Endothelial cell of umbilical vein (primary cell): ENCODE data around the gene GNG2. TPM values are rescaled to one million over a fixed set of nuclear protein-coding genes. Genes with fewer than 3 reads are reported as not detected.

Experiments
- BruUV-seq: library from RNA; stranded (reverse); fragments of 400-500 nt; replicated peaks from 2 replicates; lab custom pipeline; 2021; lab: Mats Ljungman, UMichigan
- CTCF ChIA-PET: fragments of 300-600, 350-600 bp; sonication (Branson Sonifier 250); formaldehyde crosslinking; loops from one replicate; lab custom pipeline; 2021; ENCODE audit warnings: antibody characterized with exemption, inconsistent platforms; lab: Charles Lee
- POLR2A ChIA-PET: fragments of 300-600, 350-600 bp; sonication (Branson Sonifier 250); formaldehyde crosslinking; loops from one replicate; lab custom pipeline; 2021; ENCODE audit warnings: antibody characterized with exemption, inconsistent platforms; lab: Charles Lee
- DNase-seq: peaks from one replicate; pipeline ENCODE4 v3.0.0-alpha.2; 2011; ENCODE audit warnings: low read depth, low spot score
- FAIRE-seq: peaks from 2 replicates; lab custom pipeline; 2011; peaks lifted over from hg19 to GRCh38; lab: Jason Lieb, UNC
- H2AFZ ChIP-seq: 2 replicates; pipeline ENCODE4 v1.6.0; 2012; ENCODE audit warnings: low read depth, low read length, control low read depth, inconsistent platforms
- H3K27ac ChIP-seq: 2 replicates; pipeline ENCODE4 v1.5.1; 2011; ENCODE audit warnings: low read depth, mild to moderate bottlenecking, control low read depth, low read length, moderate library complexity; ENCODE audit not compliant: insufficient read depth
- H3K27me3 ChIP-seq, 2 experiments: 2 replicates each; pipeline versions ENCODE4 v1.6.0 to v1.6.1; 2011; ENCODE audit warnings: low read length in 2 of 2, mixed read lengths in 1 of 2; ENCODE audit not compliant: control insufficient read depth in 2 of 2, insufficient read depth in 2 of 2
- H3K36me3 ChIP-seq, 2 experiments: 2 replicates in 1 of 2; 3 replicates in 1 of 2; pipeline ENCODE4 v1.5.1; 2011; ENCODE audit warnings: low read length in 2 of 2, mild to moderate bottlenecking in 1 of 2, moderate library complexity in 1 of 2; ENCODE audit not compliant: control insufficient read depth in 2 of 2, insufficient read depth in 2 of 2; ENCODE audit errors: extremely low read depth in 1 of 2
- H3K4me1 ChIP-seq: 3 replicates; pipeline ENCODE4 v1.5.1; 2011; ENCODE audit warnings: mild to moderate bottlenecking, low read length; ENCODE audit not compliant: control insufficient read depth, insufficient read depth; ENCODE audit errors: extremely low read depth
- H3K4me2 ChIP-seq: 2 replicates; pipeline ENCODE4 v1.6.1; 2011; ENCODE audit warnings: low read length, control low read depth, mixed read lengths; ENCODE audit not compliant: insufficient read depth
- H3K4me3 ChIP-seq, 3 experiments: fragments of 200-600 bp in 1 of 3; sonication (generic), shearing (Covaris generic) in 1 of 3; replicated peaks in 1 of 3; 2 replicates each; pipeline ENCODE4 v1.5.1; 2011 to 2016; ENCODE audit warnings: control low read depth in 3 of 3, low read length in 3 of 3, mild to moderate bottlenecking in 2 of 3, inconsistent platforms in 1 of 3, low read depth in 1 of 3, moderate library complexity in 1 of 3; ENCODE audit not compliant: insufficient read depth in 1 of 3
- H3K79me2 ChIP-seq: 2 replicates; pipeline ENCODE4 v1.6.0; 2012; ENCODE audit warnings: low read length, inconsistent platforms; ENCODE audit not compliant: control insufficient read depth, insufficient read depth
- H3K9ac ChIP-seq: replicated peaks from 2 replicates; pipeline ENCODE3; 2011; ENCODE audit warnings: low read length, control low read depth; ENCODE audit not compliant: insufficient read depth; ENCODE audit errors: extremely low read depth
- H3K9me1 ChIP-seq: replicated peaks from 3 replicates; pipeline ENCODE4 v1.6.0; 2011; ENCODE audit warnings: mild to moderate bottlenecking, low read length; ENCODE audit not compliant: control insufficient read depth, insufficient read depth; ENCODE audit errors: extremely low read depth
- H3K9me3 ChIP-seq: replicated peaks from 2 replicates; pipeline ENCODE4 v1.5.1; 2012; ENCODE audit warnings: low read length, inconsistent platforms; ENCODE audit not compliant: control insufficient read depth, insufficient read depth
- H4K20me1 ChIP-seq: replicated peaks from 2 replicates; pipeline ENCODE3; 2011; ENCODE audit warnings: mild to moderate bottlenecking, low read length; ENCODE audit not compliant: control insufficient read depth, insufficient read depth; ENCODE audit errors: extremely low read depth
- EZH2 ChIP-seq: IDR thresholded peaks from 2 replicates; pipeline ENCODE4 v1.6.1; 2012; ENCODE audit warnings: borderline replicate concordance, low read depth, mild to moderate bottlenecking, moderate library complexity, low read length, inconsistent platforms; ENCODE audit not compliant: severe bottlenecking
- FOS ChIP-seq: IDR thresholded peaks from 2 replicates; pipeline ENCODE4 v1.6.1; 2011; ENCODE audit warnings: mild to moderate bottlenecking, low read length, moderate library complexity, borderline replicate concordance; ENCODE audit not compliant: insufficient read depth
- GATA2 ChIP-seq: IDR thresholded peaks from 2 replicates; pipeline ENCODE4 v1.7.0; 2011; ENCODE audit warnings: low read depth, mild to moderate bottlenecking, moderate library complexity, mixed read lengths, low read length; ENCODE audit not compliant: insufficient read length, insufficient read depth
- JUN ChIP-seq: IDR thresholded peaks from 2 replicates; pipeline ENCODE4 v1.6.1; 2011; ENCODE audit warnings: borderline replicate concordance, low read depth; ENCODE audit not compliant: insufficient read length, insufficient read depth
- MYC ChIP-seq: IDR thresholded peaks from one replicate; pipeline ENCODE4 v1.6.1; 2011; ENCODE audit warnings: mild to moderate bottlenecking, low read depth, low read length
- POLR2A ChIP-seq: IDR thresholded peaks from 2 replicates; pipeline ENCODE4 v1.6.1; 2012; ENCODE audit warnings: low read depth, mild to moderate bottlenecking, control low read depth, low read length
- POLR2AphosphoS5 ChIP-seq: IDR thresholded peaks from 2 replicates; pipeline ENCODE4 v1.6.1; 2012; ENCODE audit warnings: low read depth, mild to moderate bottlenecking, control low read depth, low read length, moderate library complexity; ENCODE audit not compliant: insufficient read depth
- dilution Hi-C: fragments of 300-500 bp; cut with MboI; formaldehyde crosslinking; loops from one replicate; pipeline ENCODE4 v1.15.0; 2019; ENCODE audit warnings: low sequenced_read_pairs; ENCODE audit not compliant: extremely low pct_ligation_motif_present
- intact Hi-C: fragments of 100-400 bp; cut with micrococcal nuclease; formaldehyde crosslinking; loops from one replicate; pipeline ENCODE4 v1.10.0; 2022
- polyA plus RNA-seq, 4 experiments: library from polyadenylated mRNA; depleted of rRNA in 3 of 4; stranded (reverse) in 3 of 4; unstranded in 1 of 4; fragments of >200 nt; gene quantifications; 2 replicates each; pipeline versions ENCODE4 v1.2.1 to v1.2.3, GENCODE V29; 2011 to 2012; ENCODE audit warnings: missing spikeins in 1 of 4
- total RNA-seq: library from RNA; stranded (reverse); gene quantifications from 2 replicates; pipeline ENCODE4 v1.2.3, GENCODE V29; 2021
- TF ChIP-seq, protein P1 (sequence below), 2 donors: IDR thresholded peaks; 1 replicate in 1 of 2; 2 replicates in 1 of 2; pipeline ENCODE4 v1.5.1; 2011; ENCODE audit warnings: low read length in 2 of 2, mild to moderate bottlenecking in 2 of 2, moderate library complexity in 2 of 2, control low read depth in 1 of 2, inconsistent platforms in 1 of 2, low read depth in 1 of 2; ENCODE audit not compliant: insufficient read depth in 1 of 2; ENCODE audit errors: extremely low read depth in 1 of 2
- TF ChIP-seq, protein P2 (sequence below): IDR thresholded peaks from 2 replicates; pipeline ENCODE4 v1.6.1; 2011; ENCODE audit not compliant: insufficient read depth, insufficient read length

The GNG2 gene
- total and polyA plus RNA-seq, 2 donors (not counting 3 experiments of a cell fraction or from before 2014, with no cell fraction given), result not detected

DNA sequence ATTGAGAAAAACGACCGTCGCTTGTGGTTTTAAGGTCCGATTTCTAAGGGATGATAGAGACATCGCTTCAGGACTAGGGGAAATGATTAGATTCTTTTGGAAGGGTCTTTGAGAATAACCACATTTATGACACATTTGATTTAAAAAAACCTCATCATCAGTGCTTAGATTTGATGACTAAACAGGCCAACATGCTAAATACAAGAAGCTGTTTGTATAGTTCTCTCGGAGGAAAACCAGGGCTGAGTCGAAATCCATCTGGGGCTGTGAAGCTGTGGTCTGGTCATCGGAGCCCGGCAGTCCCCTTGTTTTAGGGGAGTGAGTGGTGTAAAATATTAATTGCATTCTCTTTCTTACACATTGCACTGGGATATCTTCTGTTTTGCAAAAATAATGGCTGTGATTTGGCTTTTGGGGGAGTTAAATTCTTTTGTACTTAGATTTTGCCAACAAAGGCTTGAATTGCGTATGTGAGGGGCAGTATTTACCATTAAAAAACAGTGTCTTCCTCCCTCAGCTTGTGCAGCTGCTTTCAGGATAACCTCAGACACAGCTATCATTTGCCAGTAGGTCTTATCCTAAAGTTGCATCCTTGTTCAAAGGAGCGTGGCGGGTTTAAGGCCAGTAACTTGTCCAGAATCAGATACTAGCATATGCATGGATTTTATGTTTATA lies 550 bp downstream of the GNG2 start:
- H3K27me3 ChIP-seq, result peaks cover 38 to 63% of the 10 kb centered on the region in 2 experiments
- peak; percentile 51 for TF ChIP-seq EZH2
- TF ChIP-seq, protein P1, sequence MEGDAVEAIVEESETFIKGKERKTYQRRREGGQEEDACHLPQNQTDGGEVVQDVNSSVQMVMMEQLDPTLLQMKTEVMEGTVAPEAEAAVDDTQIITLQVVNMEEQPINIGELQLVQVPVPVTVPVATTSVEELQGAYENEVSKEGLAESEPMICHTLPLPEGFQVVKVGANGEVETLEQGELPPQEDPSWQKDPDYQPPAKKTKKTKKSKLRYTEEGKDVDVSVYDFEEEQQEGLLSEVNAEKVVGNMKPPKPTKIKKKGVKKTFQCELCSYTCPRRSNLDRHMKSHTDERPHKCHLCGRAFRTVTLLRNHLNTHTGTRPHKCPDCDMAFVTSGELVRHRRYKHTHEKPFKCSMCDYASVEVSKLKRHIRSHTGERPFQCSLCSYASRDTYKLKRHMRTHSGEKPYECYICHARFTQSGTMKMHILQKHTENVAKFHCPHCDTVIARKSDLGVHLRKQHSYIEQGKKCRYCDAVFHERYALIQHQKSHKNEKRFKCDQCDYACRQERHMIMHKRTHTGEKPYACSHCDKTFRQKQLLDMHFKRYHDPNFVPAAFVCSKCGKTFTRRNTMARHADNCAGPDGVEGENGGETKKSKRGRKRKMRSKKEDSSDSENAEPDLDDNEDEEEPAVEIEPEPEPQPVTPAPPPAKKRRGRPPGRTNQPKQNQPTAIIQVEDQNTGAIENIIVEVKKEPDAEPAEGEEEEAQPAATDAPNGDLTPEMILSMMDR (IDR thresholded peaks at IDR 0.05; ENCODE audit: extremely low read depth in 1 of 2, insufficient read depth in 1 of 2, low read depth in 1 of 2, low read length in 2 of 2), result no peak
- DNase-seq, result no peak
- no peaks in the 10 kb centered on the region for H3K36me3 ChIP-seq
- peak overlapping the region in 1 of 3 experiments; percentile 42 for H3K4me3 ChIP-seq
- H3K4me1 ChIP-seq, result peaks cover 9% of the 10 kb centered on the region
- H3K9me1 ChIP-seq, result no peaks in the 10 kb centered on the region
- intact Hi-C loops, result no loop called here
- BruUV-seq, result no TSS peak
- peak overlapping the region; percentile 24 for H2AFZ ChIP-seq
- ChIA-PET POLR2A (no interaction called here), CTCF (interaction anchor here (1.2 to 1.8 kb wide), 3 partner anchors 12 to 118 kb away, joined by 3 to 9 read pairs (median 3); no protein-coding TSS in a partner anchor)
- no peaks in the 10 kb centered on the region for H3K79me2 ChIP-seq
- H4K20me1 ChIP-seq, result no peaks in the 10 kb centered on the region
- dilution Hi-C loops, result no loop called here
- H3K9me3 ChIP-seq, result no peaks in the 10 kb centered on the region
- H3K27ac ChIP-seq, result no peak overlapping the region
- FAIRE-seq, result peak; percentile 33
- peak overlapping the region; percentile 80 for H3K4me2 ChIP-seq
- no peak overlapping the region for H3K9ac ChIP-seq

DNA sequence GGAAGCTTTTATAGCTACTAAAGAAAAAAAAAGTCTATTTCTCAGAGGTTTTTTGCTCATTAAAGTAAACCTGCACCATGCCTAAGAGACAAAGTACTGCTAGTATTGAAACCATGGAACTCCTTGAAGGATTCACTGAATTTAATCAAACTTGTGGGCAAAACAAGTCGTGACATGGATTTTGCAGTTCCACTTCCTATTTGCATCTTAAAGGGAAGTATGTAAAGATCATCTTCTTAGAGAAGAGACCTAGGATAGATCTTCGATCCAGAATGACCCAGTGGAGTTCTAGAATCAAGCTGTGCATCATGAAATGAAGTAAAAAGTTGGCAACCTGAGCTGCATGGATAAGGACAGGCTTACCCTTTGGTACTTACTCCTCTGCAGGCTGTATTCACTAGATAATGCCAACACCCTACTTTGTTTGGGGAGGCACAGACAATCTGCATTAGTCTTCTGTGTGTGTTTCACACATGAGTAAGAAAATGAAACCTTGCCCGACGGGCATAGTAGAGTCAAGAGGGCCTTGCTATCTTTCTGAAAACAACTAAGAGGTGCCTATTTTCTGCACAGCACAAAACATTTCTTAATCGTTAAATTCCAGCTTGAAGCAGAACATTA lies 1.9 kb downstream of the GNG2 start:
- Histone ChIP-seq H3K9me3 (no peaks in the 10 kb centered on the region), H3K27me3 (peaks cover 35 to 70% of the 10 kb centered on the region in 2 experiments), H3K4me1 (peaks cover 9% of the 10 kb centered on the region), H3K36me3 (no peaks in the 10 kb centered on the region), H3K4me2 (no peak overlapping the region), H2AFZ (no peak overlapping the region), H4K20me1 (no peaks in the 10 kb centered on the region), H3K79me2 (no peaks in the 10 kb centered on the region), H3K4me3 (no peak overlapping the region), H3K9me1 (no peaks in the 10 kb centered on the region), H3K9ac (no peak overlapping the region), H3K27ac (no peak overlapping the region)
- intact Hi-C loops (no loop called here), dilution Hi-C loops (no loop called here)
- BruUV-seq, result no TSS peak
- DNase-seq, result no peak
- no peak for FAIRE-seq
- no peak for TF ChIP-seq POLR2AphosphoS5
- TF ChIP-seq, protein P2, sequence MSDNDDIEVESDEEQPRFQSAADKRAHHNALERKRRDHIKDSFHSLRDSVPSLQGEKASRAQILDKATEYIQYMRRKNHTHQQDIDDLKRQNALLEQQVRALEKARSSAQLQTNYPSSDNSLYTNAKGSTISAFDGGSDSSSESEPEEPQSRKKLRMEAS, result no peak
- TF ChIP-seq, protein P1 (IDR thresholded peaks at IDR 0.05; ENCODE audit: extremely low read depth in 1 of 2, insufficient read depth in 1 of 2, low read depth in 1 of 2, low read length in 2 of 2), result no peak
- TF ChIP-seq MYC, result no peak
- TF ChIP-seq POLR2A, result no peak
- no peak for TF ChIP-seq JUN
- TF ChIP-seq FOS, result no peak
- no peak for TF ChIP-seq EZH2
- no peak for TF ChIP-seq GATA2
- CTCF ChIA-PET, result interaction anchor here (1.4 to 1.8 kb wide), 2 partner anchors 11 to 116 kb away, joined by 3 to 9 read pairs; no protein-coding TSS in a partner anchor
- POLR2A ChIA-PET, result no interaction called here
